ENCODE measurements around the gene HCN2. TPM values are rescaled to one million over a fixed set of nuclear protein-coding genes. Genes with fewer than 3 reads are reported as not detected.

The HCN2 gene
- total and polyA plus RNA-seq, 2 of the 13 experiments (the other 11 are each of a cell fraction or from before 2014, with no cell fraction given): 0.01 TPM; not detected in 1

DNA sequence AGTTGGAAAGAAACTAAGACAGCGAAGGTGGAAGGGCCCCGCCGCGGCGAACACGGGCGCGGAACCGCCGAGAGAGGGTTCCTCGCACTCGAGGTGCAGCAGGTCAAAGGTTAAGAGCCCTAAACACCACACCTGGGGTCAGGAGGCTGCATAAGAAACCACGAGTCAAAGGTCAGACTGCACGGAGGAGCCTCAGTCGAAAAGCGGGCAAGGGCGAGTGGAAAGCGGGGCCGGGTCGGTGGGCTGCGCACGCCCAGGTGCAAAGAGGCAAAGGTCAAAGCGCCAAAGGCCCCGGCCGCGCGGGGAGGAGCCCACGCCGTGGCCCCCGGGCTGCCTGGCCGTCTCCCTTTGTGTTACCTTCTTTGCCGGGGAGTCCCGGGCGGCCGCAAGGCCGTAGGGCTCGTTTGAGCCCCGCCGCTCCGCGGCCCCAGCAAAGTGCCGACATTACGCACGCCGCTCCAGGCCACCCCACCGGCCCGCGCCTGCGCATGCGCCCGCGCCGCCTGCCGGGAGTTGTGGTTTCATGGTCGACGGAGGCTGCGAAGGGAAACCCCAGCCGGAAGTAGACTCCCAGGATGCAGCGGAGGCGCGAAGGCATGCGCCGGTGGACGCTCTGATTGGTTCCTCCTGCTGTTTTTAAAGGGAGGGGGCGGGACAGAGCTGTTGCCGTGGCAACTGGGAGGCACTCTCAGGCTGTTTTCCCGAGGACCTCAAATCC is 43.5 kb downstream of the HCN2 start, which contains the start of gene POLRMT (continued):
- TF ChIP-seq FLYWCH1 (CRISPR knock-in tag; IDR thresholded peaks at IDR 0.05) (no peak), IKZF4 (CRISPR knock-in tag; IDR thresholded peaks at IDR 0.05; ENCODE audit: borderline replicate concordance, low read depth, not compliant biosample characterization) (no peak), ZNF713 (CRISPR knock-in tag; IDR thresholded peaks at IDR 0.05) (no peak), TCF7L2 (IDR thresholded peaks at IDR 0.05; ENCODE audit: low read depth, low read length) (no peak), KDM1A (CRISPR knock-in tag; IDR thresholded peaks at IDR 0.05) (no peak), ZNF674 (CRISPR knock-in tag; IDR thresholded peaks at IDR 0.05; ENCODE audit: low read depth) (no peak; the same call in 1 of the 2 replicates), ZNF326 (CRISPR knock-in tag; IDR thresholded peaks at IDR 0.05; ENCODE audit: borderline replicate concordance) (no peak), ZNF562 (CRISPR knock-in tag; IDR thresholded peaks at IDR 0.05; ENCODE audit: borderline replicate concordance) (no peak), MEF2D (CRISPR knock-in tag; IDR thresholded peaks at IDR 0.05) (peak; percentile 10; the same call in 1 of the 2 replicates), ZEB1 (IDR thresholded peaks at IDR 0.05; ENCODE audit: insufficient replicate concordance, low read depth) (no peak), ISL2 (CRISPR knock-in tag; IDR thresholded peaks at IDR 0.05) (peak; percentile 69), HOXA3 (CRISPR knock-in tag; IDR thresholded peaks at IDR 0.05) (peak; percentile 89), ZNF12 (CRISPR knock-in tag; IDR thresholded peaks at IDR 0.05) (no peak), ZNF530 (CRISPR knock-in tag; IDR thresholded peaks at IDR 0.05; ENCODE audit: low read depth) (no peak), ZNF10 (CRISPR knock-in tag; IDR thresholded peaks at IDR 0.05; ENCODE audit: borderline replicate concordance, low read depth) (no peak), HMGA1 (CRISPR knock-in tag; conservative IDR thresholded peaks at IDR 0.05) (no peak), MATR3 (CRISPR knock-in tag; IDR thresholded peaks at IDR 0.05) (no peak), SOX13 (IDR thresholded peaks at IDR 0.05) (no peak), SOX13 (CRISPR knock-in tag; conservative IDR thresholded peaks at IDR 0.05 in 1 of 2, IDR thresholded peaks at IDR 0.05 in 1 of 2) (no peak), HNRNPH1 (optimal IDR thresholded peaks at IDR 0.05; ENCODE audit: low read depth, low read length) (no peak), MBD4 (IDR thresholded peaks at IDR 0.05; ENCODE audit: borderline replicate concordance, low read length) (no peak)
- TF ChIP-seq, protein P1, sequence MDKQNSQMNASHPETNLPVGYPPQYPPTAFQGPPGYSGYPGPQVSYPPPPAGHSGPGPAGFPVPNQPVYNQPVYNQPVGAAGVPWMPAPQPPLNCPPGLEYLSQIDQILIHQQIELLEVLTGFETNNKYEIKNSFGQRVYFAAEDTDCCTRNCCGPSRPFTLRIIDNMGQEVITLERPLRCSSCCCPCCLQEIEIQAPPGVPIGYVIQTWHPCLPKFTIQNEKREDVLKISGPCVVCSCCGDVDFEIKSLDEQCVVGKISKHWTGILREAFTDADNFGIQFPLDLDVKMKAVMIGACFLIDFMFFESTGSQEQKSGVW (CRISPR knock-in tag; IDR thresholded peaks at IDR 0.05; ENCODE audit: borderline replicate concordance): no peak
- TF ChIP-seq, protein P2, sequence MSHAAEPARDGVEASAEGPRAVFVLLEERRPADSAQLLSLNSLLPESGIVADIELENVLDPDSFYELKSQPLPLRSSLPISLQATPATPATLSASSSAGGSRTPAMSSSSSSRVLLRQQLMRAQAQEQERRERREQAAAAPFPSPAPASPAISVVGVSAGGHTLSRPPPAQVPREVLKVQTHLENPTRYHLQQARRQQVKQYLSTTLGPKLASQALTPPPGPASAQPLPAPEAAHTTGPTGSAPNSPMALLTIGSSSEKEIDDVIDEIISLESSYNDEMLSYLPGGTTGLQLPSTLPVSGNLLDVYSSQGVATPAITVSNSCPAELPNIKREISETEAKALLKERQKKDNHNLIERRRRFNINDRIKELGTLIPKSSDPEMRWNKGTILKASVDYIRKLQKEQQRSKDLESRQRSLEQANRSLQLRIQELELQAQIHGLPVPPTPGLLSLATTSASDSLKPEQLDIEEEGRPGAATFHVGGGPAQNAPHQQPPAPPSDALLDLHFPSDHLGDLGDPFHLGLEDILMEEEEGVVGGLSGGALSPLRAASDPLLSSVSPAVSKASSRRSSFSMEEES (CRISPR knock-in tag; IDR thresholded peaks at IDR 0.05): 0 out of 2 replicates have a peak, but pooled peaks have one; percentile 31
- TF ChIP-seq, protein P3, sequence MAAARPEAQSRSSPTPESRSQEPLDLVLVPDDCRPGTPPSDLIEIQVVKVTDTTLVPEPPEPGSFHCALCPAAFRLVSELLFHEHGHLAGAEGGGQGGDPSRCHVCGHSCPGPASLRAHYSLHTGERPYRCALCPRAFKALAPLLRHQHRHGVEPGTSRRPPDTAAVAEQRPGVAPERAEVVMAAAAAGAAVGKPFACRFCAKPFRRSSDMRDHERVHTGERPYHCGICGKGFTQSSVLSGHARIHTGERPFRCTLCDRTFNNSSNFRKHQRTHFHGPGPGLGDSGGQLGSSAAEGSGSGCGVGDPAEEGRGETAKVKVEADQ (CRISPR knock-in tag; IDR thresholded peaks at IDR 0.05; ENCODE audit: borderline replicate concordance): 0 out of 2 replicates have a peak, but pooled peaks have one; percentile 32
- TF ChIP-seq, protein P4, sequence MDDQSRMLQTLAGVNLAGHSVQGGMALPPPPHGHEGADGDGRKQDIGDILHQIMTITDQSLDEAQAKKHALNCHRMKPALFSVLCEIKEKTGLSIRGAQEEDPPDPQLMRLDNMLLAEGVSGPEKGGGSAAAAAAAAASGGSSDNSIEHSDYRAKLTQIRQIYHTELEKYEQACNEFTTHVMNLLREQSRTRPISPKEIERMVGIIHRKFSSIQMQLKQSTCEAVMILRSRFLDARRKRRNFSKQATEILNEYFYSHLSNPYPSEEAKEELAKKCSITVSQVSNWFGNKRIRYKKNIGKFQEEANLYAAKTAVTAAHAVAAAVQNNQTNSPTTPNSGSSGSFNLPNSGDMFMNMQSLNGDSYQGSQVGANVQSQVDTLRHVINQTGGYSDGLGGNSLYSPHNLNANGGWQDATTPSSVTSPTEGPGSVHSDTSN (CRISPR knock-in tag; IDR thresholded peaks at IDR 0.05; ENCODE audit: borderline replicate concordance): 0 out of 2 replicates have a peak, but pooled peaks have one; percentile 23

Data from HepG2 (cell line).